Measurements from ENCODE around the gene BACH2. TPM values are rescaled to one million over a fixed set of nuclear protein-coding genes. Genes with fewer than 3 reads are reported as not detected.

The BACH2 gene
- total and polyA plus RNA-seq, 2 donors (not counting 1 experiment from before 2014, with no cell fraction given), result 2.2 to 2.6 TPM

GRCh38 chr6:89924231-89924630, 372.4 kb downstream of the BACH2 start:
- H3K9ac ChIP-seq (ENCODE audit: insufficient read depth, low read length), result no peak overlapping the region
- H4K20me1 ChIP-seq (ENCODE audit: control insufficient read depth, extremely low read depth, insufficient read depth, low read length), result no peaks in the 10 kb centered on the region
- TF ChIP-seq CTCF (conservative IDR thresholded peaks at IDR 0.05 in 1 of 2, IDR thresholded peaks at IDR 0.05 in 1 of 2; ENCODE audit: low read depth in 1 of 2, low read length in 2 of 2) (no peak), EZH2 (IDR thresholded peaks at IDR 0.05; ENCODE audit: low read length, missing control alignments) (no peak)
- no peaks in the 10 kb centered on the region for H3K79me2 ChIP-seq (ENCODE audit: control insufficient read depth, insufficient read depth, low read length)
- no peaks in the 10 kb centered on the region for H3K9me3 ChIP-seq (ENCODE audit: control insufficient read depth, insufficient read depth, low read depth, low read length)
- no peak overlapping the region for H2AFZ ChIP-seq (ENCODE audit: low read length)
- no peak for DNase-seq (ENCODE audit: low read depth in 2 of 2)
- no peaks in the 10 kb centered on the region for H3K4me1 ChIP-seq (ENCODE audit: control insufficient read depth, extremely low read depth, insufficient read depth, low read length)
- H3K4me3 ChIP-seq (replicated peaks in 1 of 4; ENCODE audit: control extremely low read depth in 1 of 4, insufficient read depth in 1 of 4, low read depth in 3 of 4, low read length in 4 of 4), result no peak overlapping the region
- no peak overlapping the region for H3K4me2 ChIP-seq (ENCODE audit: extremely low read depth, insufficient read depth, low read length)
- H3K36me3 ChIP-seq (ENCODE audit: control insufficient read depth, insufficient read depth, low read length), result no peaks in the 10 kb centered on the region
- H3K27me3 ChIP-seq (ENCODE audit: control insufficient read depth, insufficient read depth, low read length), result no peaks in the 10 kb centered on the region
- no peak overlapping the region for H3K27ac ChIP-seq (ENCODE audit: insufficient read depth, low read length)

GRCh38 chr6:89921691-89922090, 375.0 kb downstream of the BACH2 start:
- no peak for DNase-seq (ENCODE audit: low read depth in 2 of 2)
- TF ChIP-seq CTCF (conservative IDR thresholded peaks at IDR 0.05 in 1 of 2, IDR thresholded peaks at IDR 0.05 in 1 of 2; ENCODE audit: low read depth in 1 of 2, low read length in 2 of 2) (no peak), EZH2 (IDR thresholded peaks at IDR 0.05; ENCODE audit: low read length, missing control alignments) (no peak)

GRCh38 chr6:89921197-89921596, 375.4 kb downstream of the BACH2 start:
- H4K20me1 ChIP-seq (ENCODE audit: control insufficient read depth, extremely low read depth, insufficient read depth, low read length), result no peaks in the 10 kb centered on the region
- H3K36me3 ChIP-seq (ENCODE audit: control insufficient read depth, insufficient read depth, low read length), result no peaks in the 10 kb centered on the region

More at GRCh38 chr6:89921691-89922090, 375.0 kb downstream of the BACH2 start:
- H3K4me2 ChIP-seq (ENCODE audit: extremely low read depth, insufficient read depth, low read length), result no peak overlapping the region
- H3K27me3 ChIP-seq (ENCODE audit: control insufficient read depth, insufficient read depth, low read length), result peaks cover 3% of the 10 kb centered on the region
- H3K79me2 ChIP-seq (ENCODE audit: control insufficient read depth, insufficient read depth, low read length), result no peaks in the 10 kb centered on the region
- no peaks in the 10 kb centered on the region for H3K36me3 ChIP-seq (ENCODE audit: control insufficient read depth, insufficient read depth, low read length)
- no peak overlapping the region for H3K4me3 ChIP-seq (replicated peaks in 1 of 4; ENCODE audit: control extremely low read depth in 1 of 4, insufficient read depth in 1 of 4, low read depth in 3 of 4, low read length in 4 of 4)
- no peak overlapping the region for H3K27ac ChIP-seq (ENCODE audit: insufficient read depth, low read length)
- no peaks in the 10 kb centered on the region for H3K9me3 ChIP-seq (ENCODE audit: control insufficient read depth, insufficient read depth, low read depth, low read length)
- no peak overlapping the region for H3K9ac ChIP-seq (ENCODE audit: insufficient read depth, low read length)
- no peak overlapping the region for H2AFZ ChIP-seq (ENCODE audit: low read length)
- H4K20me1 ChIP-seq (ENCODE audit: control insufficient read depth, extremely low read depth, insufficient read depth, low read length), result no peaks in the 10 kb centered on the region
- no peaks in the 10 kb centered on the region for H3K4me1 ChIP-seq (ENCODE audit: control insufficient read depth, extremely low read depth, insufficient read depth, low read length)

More at GRCh38 chr6:89921197-89921596, 375.4 kb downstream of the BACH2 start:
- TF ChIP-seq CTCF (conservative IDR thresholded peaks at IDR 0.05 in 1 of 2, IDR thresholded peaks at IDR 0.05 in 1 of 2; ENCODE audit: low read depth in 1 of 2, low read length in 2 of 2) (no peak), EZH2 (IDR thresholded peaks at IDR 0.05; ENCODE audit: low read length, missing control alignments) (no peak)
- no peak for DNase-seq (ENCODE audit: low read depth in 2 of 2)
- H3K27me3 ChIP-seq (ENCODE audit: control insufficient read depth, insufficient read depth, low read length), result peaks cover 3% of the 10 kb centered on the region
- H3K4me1 ChIP-seq (ENCODE audit: control insufficient read depth, extremely low read depth, insufficient read depth, low read length), result no peaks in the 10 kb centered on the region
- H3K9me3 ChIP-seq (ENCODE audit: control insufficient read depth, insufficient read depth, low read depth, low read length), result no peaks in the 10 kb centered on the region
- no peak overlapping the region for H3K27ac ChIP-seq (ENCODE audit: insufficient read depth, low read length)
- H3K4me3 ChIP-seq (replicated peaks in 1 of 4; ENCODE audit: control extremely low read depth in 1 of 4, insufficient read depth in 1 of 4, low read depth in 3 of 4, low read length in 4 of 4), result no peak overlapping the region
- H3K9ac ChIP-seq (ENCODE audit: insufficient read depth, low read length), result no peak overlapping the region
- no peak overlapping the region for H2AFZ ChIP-seq (ENCODE audit: low read length)
- H3K79me2 ChIP-seq (ENCODE audit: control insufficient read depth, insufficient read depth, low read length), result no peaks in the 10 kb centered on the region
- H3K4me2 ChIP-seq (ENCODE audit: extremely low read depth, insufficient read depth, low read length), result no peak overlapping the region

All from fibroblast of lung (primary cell).